ENCODE measurements around the gene TMEM30B.

TMEM30B gene

GRCh38 chr14:61290701-61291100 is 9.6 kb upstream of the TMEM30B start:
- no peak overlapping the region for H3K4me3 ChIP-seq
- TF ChIP-seq CTCF (IDR thresholded peaks at IDR 0.05) = no peak

GRCh38 chr14:61288720-61289119 is 7.6 kb upstream of the TMEM30B start:
- peaks cover 0 to 13% (median 0%) of the 10 kb centered on the region in 4 donors for H3K4me1 ChIP-seq
- H3K4me3 ChIP-seq = no peak overlapping the region
- H3K9me3 ChIP-seq = no peaks in the 10 kb centered on the region
- H3K27me3 ChIP-seq = no peaks in the 10 kb centered on the region
- H3K27ac ChIP-seq = no peak overlapping the region
- no peak for TF ChIP-seq CTCF (IDR thresholded peaks at IDR 0.05)
- no peak for DNase-seq
- no peaks in the 10 kb centered on the region for H3K36me3 ChIP-seq
- intact Hi-C loops (cut with DNase I; ENCODE audit: low total_unique reads) = no loop called here

More at GRCh38 chr14:61290701-61291100, 9.6 kb upstream of the TMEM30B start:
- H3K27ac ChIP-seq = no peak overlapping the region
- no peaks in the 10 kb centered on the region for H3K27me3 ChIP-seq
- H3K9me3 ChIP-seq = no peaks in the 10 kb centered on the region
- intact Hi-C loops (cut with DNase I; ENCODE audit: low total_unique reads) = no loop called here
- H3K4me1 ChIP-seq = peaks cover 0 to 10% (median 0%) of the 10 kb centered on the region in 4 donors
- no peak for DNase-seq
- H3K36me3 ChIP-seq = no peaks in the 10 kb centered on the region

- H3K4me3 ChIP-seq = no peak overlapping the region
- no peaks in the 10 kb centered on the region for H3K9me3 ChIP-seq
- no peak for TF ChIP-seq CTCF (IDR thresholded peaks at IDR 0.05)
- no peak overlapping the region for H3K27ac ChIP-seq
- H3K36me3 ChIP-seq = no peaks in the 10 kb centered on the region
- peaks cover 0 to 13% (median 0%) of the 10 kb centered on the region in 4 donors for H3K4me1 ChIP-seq
- DNase-seq = no peak
- H3K27me3 ChIP-seq = no peaks in the 10 kb centered on the region
- intact Hi-C loops (cut with DNase I; ENCODE audit: low total_unique reads) = no loop called here
Measured at GRCh38 chr14:61288228-61288627, 7.1 kb upstream of the TMEM30B start.

GRCh38 chr14:61287196-61287595 is 6.1 kb upstream of the TMEM30B start:
- H3K27me3 ChIP-seq = no peaks in the 10 kb centered on the region
- intact Hi-C loops (cut with DNase I; ENCODE audit: low total_unique reads) = loop anchor here (2.0 kb wide), 1 partner anchor 16 kb away; no protein-coding TSS in a partner anchor
- DNase-seq = no peak
- TF ChIP-seq CTCF (IDR thresholded peaks at IDR 0.05) = no peak
- H3K4me1 ChIP-seq = peaks cover 0 to 13% (median 0%) of the 10 kb centered on the region in 4 donors
- H3K36me3 ChIP-seq = peaks cover 0 to 9% (median 0%) of the 10 kb centered on the region in 3 donors
- H3K27ac ChIP-seq = no peak overlapping the region
- no peaks in the 10 kb centered on the region for H3K9me3 ChIP-seq
- no peak overlapping the region for H3K4me3 ChIP-seq

GRCh38 chr14:61285364-61285763 is 4.2 kb upstream of the TMEM30B start:
- peaks cover 0 to 16% (median under 1%) of the 10 kb centered on the region in 4 donors for H3K4me1 ChIP-seq
- H3K27ac ChIP-seq = no peak overlapping the region
- intact Hi-C loops (cut with DNase I; ENCODE audit: low total_unique reads) = no loop called here

More at GRCh38 chr14:61285364-61285763, 4.2 kb upstream of the TMEM30B start:
- Histone ChIP-seq H3K4me3 (no peak overlapping the region), H3K9me3 (no peaks in the 10 kb centered on the region), H3K36me3 (peaks cover 0 to 9% (median 0%) of the 10 kb centered on the region in 3 donors), H3K27me3 (no peaks in the 10 kb centered on the region)
- TF ChIP-seq CTCF (IDR thresholded peaks at IDR 0.05) = no peak
- no peak for DNase-seq

Data from tibial artery (tissue), 4 donors.